Muscle of leg (tissue), 11 donors: ENCODE data around the gene SHISA6. TPM values are rescaled to one million over a fixed set of nuclear protein-coding genes. Genes with fewer than 3 reads are reported as not detected.
A peak's percentile ranks its signal among the peaks of the same experiment; 100 is the strongest.

Source experiments
- DNase-seq: peaks from one replicate; pipeline ENCODE4 v3.0.0; 2013
- H3K27ac ChIP-seq: one replicate; pipeline ENCODE4 v1.5.1; 2013; ENCODE audit warnings: mild to moderate bottlenecking, low read length, control low read depth
- H3K27me3 ChIP-seq: one replicate; pipeline ENCODE4 v1.6.1; 2013; ENCODE audit warnings: low read length; ENCODE audit not compliant: control insufficient read depth, insufficient read depth
- H3K36me3 ChIP-seq: one replicate; pipeline ENCODE4 v1.6.1; 2013; ENCODE audit warnings: low read length; ENCODE audit not compliant: control insufficient read depth, insufficient read depth
- H3K4me1 ChIP-seq: one replicate; pipeline ENCODE4 v1.6.1; 2013; ENCODE audit warnings: low read length; ENCODE audit not compliant: control insufficient read depth, insufficient read depth
- H3K4me3 ChIP-seq: one replicate; pipeline ENCODE4 v1.5.1; 2013; ENCODE audit warnings: low read length, control low read depth
- H3K9me3 ChIP-seq: replicated peaks from 2 replicates; pipeline ENCODE4 v1.6.1; 2013; ENCODE audit warnings: low read depth, low read length; ENCODE audit not compliant: control insufficient read depth
- WGBS: methylation state at CpG from one replicate; pipeline ENCODE4 v1.1.5; 2013; ENCODE audit warnings: missing lambda C conversion rate; ENCODE audit not compliant: insufficient coverage; 5-methylcytosine and 5-hydroxymethylcytosine counted together
- polyA plus RNA-seq, 8 donors: library from polyadenylated mRNA; unstranded; fragments of 120-200 nt; gene quantifications; one replicate each; pipeline versions ENCODE4 v1.2.1 to v1.2.3, GENCODE V29; 2013; ENCODE audit warnings: inconsistent platforms in 1 of 8, low replicate concordance in 1 of 8; ENCODE audit not compliant: insufficient read length in 8 of 8, insufficient read depth in 1 of 8
- total RNA-seq: library from RNA; stranded (reverse); fragments of 120-200 nt; gene quantifications from one replicate; pipeline ENCODE4 v1.2.4, GENCODE V29; 2013

Gene SHISA6
- total and polyA plus RNA-seq, 9 donors = 3.2 to 19.3 (median 9.9) TPM

DNA sequence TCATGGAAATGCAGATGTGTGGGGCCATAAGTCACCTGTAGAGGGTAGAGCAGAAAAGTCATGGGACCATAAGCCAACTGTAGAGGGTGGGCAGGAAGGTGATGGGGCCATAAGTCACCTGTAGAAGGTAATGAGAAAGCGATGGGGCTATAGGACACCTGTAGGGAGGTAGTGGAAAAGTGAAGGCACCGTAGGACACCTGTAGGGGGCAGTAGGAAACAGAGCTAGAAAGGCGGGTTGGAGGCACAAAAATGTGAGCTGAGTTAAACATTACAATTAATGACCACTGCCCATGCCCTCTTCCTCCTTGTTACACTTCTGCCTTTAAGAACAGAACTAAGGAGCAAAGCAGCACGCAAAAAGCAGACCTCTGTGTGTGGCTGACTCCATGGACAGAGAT is 150.1 kb downstream of the SHISA6 start:
- Histone ChIP-seq H3K27me3 (peaks cover 2% of the 10 kb centered on the region), H3K4me3 (no peak overlapping the region), H3K9me3 (peaks cover 3% of the 10 kb centered on the region), H3K36me3 (no peaks in the 10 kb centered on the region), H3K4me1 (no peaks in the 10 kb centered on the region), H3K27ac (no peak overlapping the region)
- no peak for DNase-seq
- 78% methylated on average over 4 of the region's 4 CpGs for WGBS

DNA sequence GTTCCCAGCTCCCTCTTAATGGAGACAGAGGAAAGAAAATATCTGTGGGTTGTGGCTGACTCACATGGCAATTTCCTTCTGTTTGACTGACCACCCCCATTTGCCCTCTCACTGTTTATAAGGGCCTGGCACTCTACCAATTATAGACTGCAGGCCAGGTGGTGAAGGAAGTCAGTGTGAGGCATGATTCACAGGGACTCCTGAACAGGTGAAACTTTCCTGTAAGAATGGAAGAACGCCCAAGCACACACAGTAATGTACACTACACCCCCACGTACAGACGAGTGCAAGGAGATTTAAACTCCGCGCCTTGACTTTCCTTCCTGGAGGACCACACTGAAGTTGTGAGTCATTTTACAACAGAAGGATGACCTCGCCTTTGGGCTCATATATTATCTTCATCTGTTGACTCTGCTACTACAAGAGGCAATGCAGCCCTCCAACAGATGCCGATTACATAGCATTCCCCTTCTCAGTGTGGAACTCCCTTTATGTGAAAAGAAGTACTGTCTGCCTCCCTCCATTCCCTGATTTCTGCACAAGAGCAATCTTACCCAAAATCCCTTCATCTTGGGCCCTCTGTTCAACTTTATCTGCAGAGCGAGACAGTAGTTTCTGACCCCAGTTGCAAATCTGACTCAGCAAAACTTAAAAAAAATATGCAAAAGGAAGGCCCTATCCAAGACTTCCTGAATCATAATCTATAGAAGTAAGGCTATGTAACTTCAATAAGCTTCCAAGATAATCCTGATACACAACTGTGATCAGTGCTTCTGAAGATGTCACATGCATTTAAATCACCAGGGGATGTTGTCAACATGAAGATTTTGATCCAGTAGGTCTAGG is 163.6 kb downstream of the SHISA6 start:
- peaks cover 14% of the 10 kb centered on the region for H3K9me3 ChIP-seq
- no CpG with 5 or more reads among the region's 8 CpGs for WGBS
- no peak overlapping the region for H3K27ac ChIP-seq
- H3K27me3 ChIP-seq = no peaks in the 10 kb centered on the region
- H3K36me3 ChIP-seq = no peaks in the 10 kb centered on the region
- DNase-seq = peak; percentile 9
- no peak overlapping the region for H3K4me3 ChIP-seq
- H3K4me1 ChIP-seq = no peaks in the 10 kb centered on the region

DNA sequence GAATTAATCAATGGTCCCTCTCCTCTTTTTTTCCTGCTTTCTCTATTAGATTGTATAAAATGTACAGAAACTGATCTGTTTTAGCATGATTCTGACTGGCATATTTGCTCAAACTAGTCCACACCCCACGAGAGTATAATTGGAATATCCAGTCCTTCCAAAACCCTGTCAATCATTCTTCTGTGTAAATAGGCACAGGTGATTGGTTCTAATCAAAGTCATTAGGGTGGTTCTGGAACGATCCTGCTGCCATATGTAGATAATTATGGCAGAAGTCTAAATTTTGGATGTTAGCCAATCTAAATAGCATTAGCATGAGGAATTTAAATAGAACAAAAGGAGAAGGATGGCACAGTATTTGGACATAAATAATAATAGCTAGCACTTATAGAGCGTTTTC is 165.7 kb downstream of the SHISA6 start:
- H3K4me1 ChIP-seq = no peaks in the 10 kb centered on the region
- H3K36me3 ChIP-seq = no peaks in the 10 kb centered on the region
- no peak overlapping the region for H3K4me3 ChIP-seq
- peaks cover 10% of the 10 kb centered on the region for H3K9me3 ChIP-seq
- WGBS = 25% methylated on average over 1 of the region's 3 CpGs
- DNase-seq = no peak
- no peaks in the 10 kb centered on the region for H3K27me3 ChIP-seq
- H3K27ac ChIP-seq = no peak overlapping the region

DNA sequence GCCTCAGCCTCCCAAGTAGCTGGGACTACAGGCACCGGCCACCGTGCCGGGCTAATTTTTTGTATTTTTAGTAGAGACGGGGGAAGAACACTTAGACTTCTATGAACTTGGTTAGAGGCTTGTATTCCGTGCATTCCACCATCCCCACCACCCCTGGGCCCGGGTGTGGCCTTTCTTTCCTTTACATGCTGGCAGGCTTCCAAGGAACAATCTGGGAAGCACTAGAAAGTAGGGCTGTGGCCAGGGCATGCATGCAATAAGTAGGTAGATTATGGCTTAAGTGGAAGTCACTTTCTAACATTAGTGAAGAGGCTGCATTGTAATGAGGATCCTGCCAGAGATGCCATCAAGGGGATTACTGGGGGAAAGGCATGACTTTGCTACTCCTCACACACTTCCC is 171.6 kb downstream of the SHISA6 start:
- Histone ChIP-seq H3K27me3 (no peaks in the 10 kb centered on the region), H3K27ac (no peak overlapping the region), H3K36me3 (no peaks in the 10 kb centered on the region), H3K4me3 (no peak overlapping the region), H3K9me3 (no peaks in the 10 kb centered on the region), H3K4me1 (no peaks in the 10 kb centered on the region)
- DNase-seq = peak; percentile 9
- no CpG with 5 or more reads among the region's 6 CpGs for WGBS

DNA sequence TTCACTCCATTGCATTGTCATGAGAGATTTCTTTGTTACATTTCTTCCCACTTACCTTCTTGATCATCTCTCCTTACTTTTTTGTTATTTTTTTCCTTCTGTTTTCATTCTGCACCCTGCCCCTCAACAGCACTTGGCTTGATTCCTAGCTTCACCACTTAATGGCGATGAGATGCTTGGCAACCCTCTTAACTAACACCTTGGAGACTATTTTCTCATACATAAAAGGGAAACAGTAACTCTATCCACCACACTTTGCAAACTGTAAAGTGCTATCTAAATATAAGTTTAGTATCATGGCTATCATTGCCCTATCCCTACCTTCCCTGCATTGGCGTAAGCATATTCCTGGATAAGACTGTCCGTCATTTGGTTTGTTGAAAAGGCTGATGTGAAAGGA is 177.3 kb downstream of the SHISA6 start:
- no peaks in the 10 kb centered on the region for H3K27me3 ChIP-seq
- H3K4me1 ChIP-seq = no peaks in the 10 kb centered on the region
- no peak for DNase-seq
- no CpG with 5 or more reads among the region's 3 CpGs for WGBS
- H3K9me3 ChIP-seq = no peaks in the 10 kb centered on the region
- no peaks in the 10 kb centered on the region for H3K36me3 ChIP-seq
- no peak overlapping the region for H3K4me3 ChIP-seq
- H3K27ac ChIP-seq = no peak overlapping the region

DNA sequence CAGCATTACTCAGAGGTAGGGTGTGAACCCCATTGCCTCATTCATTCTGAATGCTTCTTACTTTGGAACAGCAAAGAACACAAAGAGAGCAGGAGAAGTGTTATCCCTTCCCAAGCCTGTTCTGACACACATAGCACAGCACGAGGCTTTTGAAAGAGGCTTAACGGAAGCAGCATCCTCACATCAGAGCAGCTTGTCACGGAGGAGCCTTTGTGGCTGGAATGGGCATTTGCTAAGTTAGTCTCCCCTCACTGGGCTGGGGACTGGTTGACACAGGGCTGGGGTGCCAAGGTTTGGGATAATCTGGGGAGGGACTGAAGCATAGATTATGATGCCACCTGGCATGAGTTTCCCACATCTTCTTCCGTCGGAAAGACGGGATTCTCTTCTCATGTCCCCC is 189.7 kb downstream of the SHISA6 start:
- H3K9me3 ChIP-seq = peaks cover 6% of the 10 kb centered on the region
- no peaks in the 10 kb centered on the region for H3K27me3 ChIP-seq
- H3K27ac ChIP-seq = no peak overlapping the region
- H3K4me3 ChIP-seq = no peak overlapping the region
- no peak for DNase-seq
- no peaks in the 10 kb centered on the region for H3K36me3 ChIP-seq
- 83% methylated on average over 4 of the region's 6 CpGs for WGBS
- H3K4me1 ChIP-seq = no peaks in the 10 kb centered on the region

DNA sequence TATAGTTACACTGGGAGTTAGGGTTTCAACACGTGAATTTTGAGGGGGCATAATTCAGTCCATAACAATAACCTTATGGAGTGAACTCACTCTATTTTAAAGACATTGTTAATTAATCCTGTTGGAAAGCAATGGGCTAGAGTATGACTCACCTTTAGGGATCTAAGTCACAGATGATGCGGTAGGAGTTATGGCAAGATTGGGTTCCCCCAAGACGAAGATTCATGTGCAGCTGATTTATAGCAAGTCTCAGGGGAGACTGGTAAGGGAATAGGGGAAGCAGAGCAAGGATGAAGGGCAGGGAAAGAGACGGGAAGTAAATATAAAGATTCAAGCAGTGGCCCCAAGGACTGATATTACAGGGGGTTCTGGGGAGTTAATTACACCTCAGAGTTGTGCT is 197.7 kb downstream of the SHISA6 start:
- no peak for DNase-seq
- H3K36me3 ChIP-seq = no peaks in the 10 kb centered on the region
- H3K27me3 ChIP-seq = peaks cover 2% of the 10 kb centered on the region
- H3K4me1 ChIP-seq = no peaks in the 10 kb centered on the region
- no peak overlapping the region for H3K27ac ChIP-seq
- 64% methylated on average over 2 of the region's 4 CpGs for WGBS
- H3K4me3 ChIP-seq = no peak overlapping the region
- no peaks in the 10 kb centered on the region for H3K9me3 ChIP-seq

DNA sequence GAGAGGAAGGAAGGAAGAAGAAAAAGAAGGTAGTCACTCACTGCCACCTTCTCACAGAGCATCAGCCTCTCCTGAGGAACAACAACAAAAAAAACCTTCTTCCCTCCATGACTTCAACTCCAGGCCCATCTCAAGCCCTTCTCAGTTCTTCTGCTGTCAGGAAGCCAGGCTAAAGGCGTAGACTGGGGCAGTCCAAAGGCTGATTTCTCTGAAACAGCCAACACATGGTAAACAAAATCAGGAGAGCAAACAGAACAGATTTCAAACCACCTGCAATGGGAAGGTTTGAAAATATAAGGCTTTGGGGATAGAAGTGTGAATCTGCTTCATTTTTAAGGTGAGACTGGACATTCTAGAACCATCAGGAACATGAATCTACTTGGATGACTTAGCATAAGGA is 200.0 kb downstream of the SHISA6 start:
- Histone ChIP-seq H3K4me1 (no peaks in the 10 kb centered on the region), H3K27ac (no peak overlapping the region), H3K36me3 (no peaks in the 10 kb centered on the region), H3K27me3 (peaks cover 2% of the 10 kb centered on the region), H3K9me3 (no peaks in the 10 kb centered on the region), H3K4me3 (no peak overlapping the region)
- DNase-seq = no peak
- WGBS = no CpG with 5 or more reads among the region's 1 CpG

DNA sequence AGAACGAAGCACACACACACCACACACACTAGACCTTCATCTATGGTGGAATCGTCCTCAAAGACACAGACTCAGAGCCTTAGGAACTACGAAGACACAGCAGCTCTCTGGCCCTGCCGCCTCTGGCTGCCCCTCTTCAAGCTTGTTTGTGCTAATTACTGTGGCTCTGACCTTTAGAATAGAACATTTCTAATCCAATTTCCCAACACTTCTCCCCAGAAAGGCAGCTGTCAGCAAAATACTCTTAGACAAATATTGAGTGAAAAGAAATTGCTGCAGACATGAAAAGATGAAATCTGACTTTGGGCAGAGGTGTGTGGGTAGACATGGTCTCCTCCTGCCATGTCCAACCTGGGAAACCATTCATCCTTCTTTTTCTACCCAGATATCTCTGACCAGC is 205.3 kb downstream of the SHISA6 start:
- Histone ChIP-seq H3K4me3 (no peak overlapping the region), H3K4me1 (no peaks in the 10 kb centered on the region), H3K27ac (no peak overlapping the region), H3K27me3 (no peaks in the 10 kb centered on the region), H3K36me3 (no peaks in the 10 kb centered on the region), H3K9me3 (no peaks in the 10 kb centered on the region)
- 81% methylated on average over 3 of the region's 4 CpGs for WGBS
- no peak for DNase-seq

DNA sequence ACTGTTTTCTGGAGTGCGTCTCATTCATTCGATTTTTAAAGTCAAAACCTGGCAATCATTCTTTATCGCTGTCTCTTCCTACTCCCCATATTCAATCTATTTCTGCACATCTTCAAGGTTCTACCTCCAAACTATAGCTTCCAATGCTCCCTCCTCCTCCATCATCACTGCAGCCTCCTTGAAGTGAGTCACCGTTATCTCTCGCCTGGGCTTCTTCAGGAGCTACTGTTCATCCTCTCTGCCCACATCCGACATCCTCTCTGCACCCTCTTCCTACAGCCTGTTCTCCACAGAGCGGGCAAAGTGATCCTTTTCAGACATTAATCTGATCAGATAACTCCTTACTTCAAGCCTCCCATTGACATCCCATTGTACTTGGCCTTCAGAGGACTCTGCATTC is 213.1 kb downstream of the SHISA6 start:
- DNase-seq = no peak
- Histone ChIP-seq H3K4me1 (no peaks in the 10 kb centered on the region), H3K27me3 (no peaks in the 10 kb centered on the region), H3K9me3 (no peaks in the 10 kb centered on the region), H3K27ac (no peak overlapping the region), H3K36me3 (no peaks in the 10 kb centered on the region), H3K4me3 (no peak overlapping the region)
- 97% methylated on average over 7 of the region's 7 CpGs for WGBS

DNA sequence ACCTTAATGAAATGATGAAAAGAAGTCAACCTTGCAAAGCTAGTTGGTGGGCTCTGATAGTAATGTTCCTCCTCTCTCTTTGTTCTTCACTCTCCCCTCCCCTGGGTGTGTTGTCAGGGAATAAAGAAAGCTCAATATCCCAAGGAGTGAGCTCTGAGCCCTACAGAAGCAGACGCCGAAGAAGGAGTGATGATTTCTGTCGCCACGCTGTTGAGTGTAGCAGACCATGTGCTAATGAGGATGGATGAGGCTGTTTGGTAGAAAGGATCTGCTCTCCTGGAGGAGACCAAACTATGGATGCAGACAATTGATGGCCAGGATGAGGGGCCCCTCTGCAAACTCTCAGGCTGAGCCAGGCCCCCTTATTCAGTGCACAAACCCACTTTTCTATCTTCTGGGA is 217.3 kb downstream of the SHISA6 start:
- Histone ChIP-seq H3K9me3 (no peaks in the 10 kb centered on the region), H3K4me3 (no peak overlapping the region), H3K4me1 (no peaks in the 10 kb centered on the region), H3K36me3 (no peaks in the 10 kb centered on the region), H3K27me3 (no peaks in the 10 kb centered on the region), H3K27ac (no peak overlapping the region)
- WGBS = 100% methylated on average over 1 of the region's 4 CpGs
- no peak for DNase-seq
